RPMI8226 (cell line): ENCODE data around the gene C1orf94.
"Not testable (repeated sequence)": the region's sequence is repeated elsewhere in the genome, so short reads cannot be mapped to it uniquely, and the experiment has no call there.

Source experiments
- DNase-seq: peaks from one replicate; pipeline ENCODE4 v3.0.0-alpha.2; 2015

C1orf94 gene

DNA sequence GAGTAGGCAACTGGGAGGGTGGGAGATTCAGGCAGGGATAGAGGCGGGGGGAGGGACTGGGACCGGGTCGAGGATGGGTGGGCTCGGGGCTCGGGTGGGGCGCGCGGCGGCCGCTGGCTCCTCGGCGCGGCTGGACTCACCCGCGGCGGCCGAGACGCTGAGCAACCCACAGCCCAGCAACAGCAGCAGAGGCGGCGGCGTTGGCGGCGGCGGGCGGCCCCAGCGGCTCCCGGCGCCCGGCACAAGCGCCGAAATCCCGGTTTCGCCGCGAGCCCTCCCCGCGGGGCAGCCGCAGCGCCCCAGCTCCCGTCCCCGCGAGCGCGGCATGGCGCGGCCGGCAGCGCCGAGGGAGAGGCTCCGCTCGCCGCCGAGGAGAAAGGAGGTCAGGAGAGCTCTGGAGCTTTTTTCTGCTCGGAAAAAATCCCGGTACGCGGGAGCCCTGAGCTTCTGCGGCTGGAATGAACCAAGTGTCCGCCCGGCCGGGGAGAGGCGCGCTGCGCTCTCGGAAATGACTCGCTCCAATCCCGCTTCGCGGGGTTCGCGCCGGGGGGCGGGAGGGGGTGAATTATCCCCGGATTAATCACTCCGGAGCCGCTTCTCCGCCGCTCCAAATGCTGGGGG lies 11.8 kb upstream of the C1orf94 start, which contains the start of gene CSMD2:
Gene CSMD2, minus strand, starts transcription at position 460 of the 621 bp plus-strand sequence. Its CDS starts 133 bp downstream, at position 327.
- DNase-seq = peak; percentile 13

DNA sequence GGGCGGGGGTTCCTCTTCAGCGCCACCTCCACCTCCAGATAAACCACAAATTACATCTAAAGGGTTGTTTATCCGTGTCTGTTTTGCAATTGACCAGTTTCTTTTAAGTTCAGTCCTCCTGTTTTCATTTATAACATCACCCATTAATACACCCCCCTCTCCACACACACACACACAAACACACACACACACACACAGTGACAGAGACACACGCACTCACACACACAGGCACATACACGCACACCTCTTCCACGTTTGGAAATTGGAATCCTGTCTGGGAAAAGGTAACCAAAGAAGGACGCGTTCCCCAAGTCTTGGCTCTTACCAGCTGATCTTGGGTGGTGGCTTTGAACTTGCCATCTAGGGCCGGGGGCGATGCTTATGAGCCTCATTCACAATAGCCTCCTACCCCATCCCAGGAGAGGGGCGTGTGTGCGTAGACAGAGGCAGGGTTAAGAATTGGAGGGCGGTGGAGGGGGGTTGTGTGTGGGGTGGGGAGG lies 11.2 kb upstream of the C1orf94 start:
- no peak for DNase-seq

DNA sequence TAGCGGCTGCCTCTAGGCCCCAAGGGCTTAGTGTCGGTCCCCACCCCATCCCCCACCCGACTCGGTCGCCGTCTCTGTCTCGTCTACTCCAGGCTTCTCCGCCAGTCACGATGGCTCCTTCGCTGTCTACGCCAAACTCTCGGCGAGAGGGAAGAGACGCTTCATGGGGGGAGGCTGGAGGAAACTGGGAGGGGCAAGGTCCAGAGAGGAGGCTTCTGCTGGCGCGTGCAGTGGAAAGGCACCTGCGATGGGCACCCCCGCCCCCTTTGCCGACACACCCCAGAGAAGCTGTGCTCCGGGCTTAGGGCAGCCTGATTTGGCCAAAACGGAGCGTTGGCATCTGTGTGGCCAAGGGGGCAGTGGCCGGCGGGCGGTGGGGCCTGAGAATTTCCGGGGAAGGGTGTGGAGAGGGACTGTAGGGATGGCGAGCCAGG lies 10.5 kb upstream of the C1orf94 start:
- DNase-seq = no peak

DNA sequence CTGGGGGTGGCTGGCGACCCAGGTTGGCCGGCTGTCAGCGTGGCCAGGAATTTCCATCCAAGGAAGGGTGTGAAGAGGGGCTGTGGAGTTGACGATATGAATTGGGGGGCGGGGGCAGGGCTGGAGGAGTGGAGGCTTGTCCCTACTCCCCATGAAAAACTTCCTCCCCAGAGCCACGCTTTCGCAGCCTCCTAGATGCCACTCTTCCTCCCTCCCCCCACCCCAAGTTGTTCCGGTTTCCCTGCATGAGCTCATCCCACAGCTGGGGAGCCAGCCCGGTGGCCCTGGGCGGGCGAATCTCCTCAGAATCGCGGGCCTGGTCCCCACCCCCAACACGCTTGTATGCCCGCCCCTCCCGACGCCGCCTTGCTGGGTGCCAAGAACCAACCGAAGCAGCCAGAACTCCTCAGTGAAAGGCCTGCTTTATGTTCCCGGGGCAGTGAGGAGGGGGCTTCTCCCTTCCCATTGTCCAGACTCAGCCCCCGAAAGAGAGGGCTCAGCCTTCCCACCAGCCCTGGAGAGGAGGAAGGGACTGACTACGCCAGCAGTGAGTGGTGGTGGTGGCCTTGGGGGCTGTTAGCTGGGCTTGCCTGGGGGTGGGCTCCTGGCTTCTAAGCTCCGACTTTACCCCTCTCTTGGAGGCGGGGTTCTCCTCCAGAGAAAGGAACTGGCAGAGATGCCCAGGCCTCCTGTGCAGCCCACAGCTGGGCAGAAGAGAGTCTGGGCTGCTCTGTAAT lies 9.9 kb upstream of the C1orf94 start:
- DNase-seq = peak; percentile 18

DNA sequence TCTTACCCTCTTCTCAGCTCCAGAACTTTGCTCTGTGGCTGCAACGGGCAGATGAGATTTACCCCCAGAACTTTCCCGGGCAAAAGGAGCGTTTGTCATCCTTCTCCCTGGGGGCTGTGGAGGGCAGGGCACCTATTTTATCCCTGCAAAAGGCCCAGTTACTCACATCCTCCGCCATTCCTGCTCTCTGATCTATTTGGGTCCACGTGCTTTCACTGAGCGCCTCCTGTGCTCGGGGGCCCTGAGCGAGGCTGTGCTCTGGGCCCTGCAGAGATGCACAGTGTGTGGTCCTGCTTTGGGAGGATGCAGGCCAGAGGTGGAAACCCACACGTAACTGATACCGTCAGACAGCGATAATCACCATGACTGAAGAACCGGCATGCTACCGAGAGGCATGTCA lies 9.3 kb upstream of the C1orf94 start:
- no peak for DNase-seq

DNA sequence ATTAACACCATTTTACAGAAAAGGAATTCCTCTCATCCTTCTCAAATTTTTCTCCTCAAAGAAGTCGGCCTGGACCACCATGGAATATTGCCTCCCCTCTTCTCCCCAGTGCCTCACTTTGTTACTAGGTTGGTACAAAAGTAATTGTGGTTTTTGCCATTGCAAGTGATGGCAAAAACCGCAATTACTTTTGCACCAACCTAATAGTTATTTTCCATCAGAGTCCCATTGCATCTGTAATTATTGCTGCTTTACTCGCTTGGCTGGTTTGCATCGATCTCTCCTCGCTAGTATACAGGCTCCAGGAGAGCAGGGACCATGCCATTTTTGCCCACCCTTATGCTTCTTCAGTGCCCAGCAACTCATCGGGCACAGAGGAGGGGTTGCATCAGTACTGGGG lies 963 bp upstream of the C1orf94 start:
- no peak for DNase-seq

DNA sequence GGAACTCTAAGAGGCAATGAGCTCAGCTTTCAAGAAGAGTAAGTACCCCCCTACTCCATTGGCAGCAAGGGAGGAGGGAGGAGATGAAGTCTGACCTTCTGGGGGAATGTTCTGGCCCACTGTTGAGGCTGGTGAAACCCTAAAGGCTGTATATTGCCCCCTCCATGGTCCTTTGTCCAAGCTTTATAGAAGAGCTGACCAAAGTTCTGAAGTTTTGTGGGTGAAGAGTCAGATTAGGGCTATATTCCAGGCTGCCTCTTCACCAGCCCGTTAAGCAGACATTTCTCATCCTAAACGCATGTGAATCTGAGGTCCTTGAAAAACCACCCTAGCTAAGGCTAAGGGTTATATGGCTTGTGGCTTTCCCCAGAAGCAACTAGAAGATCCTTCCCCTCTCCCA lies 1.4 kb downstream of the C1orf94 start:
- DNase-seq = no peak

DNA sequence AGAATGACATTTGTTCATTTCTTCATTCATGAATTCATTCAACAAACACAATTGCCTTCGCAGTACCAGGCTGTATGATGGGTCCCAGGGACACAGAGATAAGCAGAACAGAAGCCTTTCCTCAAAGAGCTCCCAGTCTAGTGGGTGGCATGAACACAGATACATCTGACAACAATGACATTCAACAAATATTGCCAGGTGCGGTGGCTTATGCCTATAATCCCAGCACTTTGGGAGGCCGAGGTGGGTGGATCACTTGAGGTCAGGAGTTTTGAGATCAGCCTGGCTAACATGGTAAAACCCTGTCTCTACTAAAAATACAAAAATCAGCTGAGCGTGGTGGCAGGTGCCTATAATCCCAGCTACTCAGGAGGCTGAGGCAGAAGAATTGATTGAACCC lies 6.7 kb downstream of the C1orf94 start:
- DNase-seq = not testable (repeated sequence)

DNA sequence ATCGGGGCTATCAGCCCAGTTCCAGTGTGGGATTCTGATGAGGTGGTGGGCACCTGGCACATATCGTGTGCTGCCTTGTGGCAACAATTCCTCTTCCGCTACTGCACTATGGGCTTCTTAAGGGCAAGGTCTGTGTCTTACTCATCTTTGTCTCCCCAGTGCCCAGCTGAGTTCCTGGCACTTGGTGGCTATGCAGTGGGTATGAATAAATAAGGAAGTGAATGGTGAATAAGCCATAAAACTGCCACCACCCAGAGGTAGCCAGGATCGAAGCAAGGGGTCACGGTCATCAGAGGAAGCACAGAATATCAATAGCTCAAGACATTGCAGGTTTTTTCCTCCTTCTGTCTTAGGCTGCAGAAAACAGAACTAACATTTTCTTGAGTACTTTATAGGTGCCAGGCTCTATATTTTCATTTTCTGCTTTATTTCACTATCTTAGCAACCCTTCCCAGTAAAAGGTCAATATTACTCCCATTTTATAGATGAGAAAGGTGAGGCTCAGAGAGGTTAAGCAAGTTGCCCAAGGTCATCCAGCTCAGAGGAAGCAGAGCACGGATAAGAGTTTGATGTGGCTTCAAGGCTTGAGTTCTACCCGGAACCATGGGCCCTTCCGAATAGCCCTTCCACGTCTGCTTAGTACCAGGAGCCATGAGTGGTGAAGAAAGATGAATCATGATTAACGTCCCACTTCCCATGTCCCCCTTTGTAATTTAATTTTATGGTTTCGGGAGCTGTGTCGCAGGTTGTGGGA lies 10.2 kb downstream of the C1orf94 start:
- DNase-seq = no peak

DNA sequence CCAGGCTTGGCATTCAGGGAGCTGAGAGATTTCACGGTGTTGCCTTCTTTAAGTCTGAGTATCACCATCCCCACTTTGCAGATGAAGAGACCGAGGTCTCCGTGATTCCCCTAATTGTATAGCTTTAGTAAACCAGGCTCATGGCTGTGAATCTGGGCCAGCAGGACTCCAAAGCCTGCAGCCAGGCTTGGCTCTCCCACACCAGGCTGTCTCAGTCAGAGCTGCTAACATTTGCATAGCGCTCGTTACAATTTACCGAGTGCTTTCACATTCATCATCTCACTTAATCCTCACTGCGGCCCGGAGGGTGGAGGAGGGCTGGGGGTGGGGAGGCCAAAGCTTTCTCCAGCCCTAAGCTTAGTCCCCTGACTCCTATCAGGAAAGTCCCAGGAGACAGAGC lies 11.7 kb downstream of the C1orf94 start:
- DNase-seq = no peak

DNA sequence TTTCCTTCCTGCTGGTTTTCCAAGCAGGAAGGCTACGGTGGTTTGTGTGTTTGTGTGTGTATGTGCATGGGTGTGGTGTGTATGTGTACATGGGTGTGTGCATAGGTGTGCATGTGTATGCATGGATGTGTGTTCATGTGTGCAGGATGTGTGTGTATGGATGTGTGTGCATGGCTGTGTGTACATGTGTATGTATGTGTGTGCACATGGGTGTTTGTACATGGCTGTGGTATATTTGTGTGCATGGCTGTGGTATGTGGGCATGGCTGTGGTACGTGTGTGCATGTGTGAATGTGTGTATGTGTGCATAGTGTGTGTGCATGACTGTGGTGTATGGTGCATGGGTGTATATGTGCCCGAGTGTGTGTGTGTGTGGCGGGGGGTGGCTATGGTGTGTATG lies 12.3 kb downstream of the C1orf94 start:
- no peak for DNase-seq

DNA sequence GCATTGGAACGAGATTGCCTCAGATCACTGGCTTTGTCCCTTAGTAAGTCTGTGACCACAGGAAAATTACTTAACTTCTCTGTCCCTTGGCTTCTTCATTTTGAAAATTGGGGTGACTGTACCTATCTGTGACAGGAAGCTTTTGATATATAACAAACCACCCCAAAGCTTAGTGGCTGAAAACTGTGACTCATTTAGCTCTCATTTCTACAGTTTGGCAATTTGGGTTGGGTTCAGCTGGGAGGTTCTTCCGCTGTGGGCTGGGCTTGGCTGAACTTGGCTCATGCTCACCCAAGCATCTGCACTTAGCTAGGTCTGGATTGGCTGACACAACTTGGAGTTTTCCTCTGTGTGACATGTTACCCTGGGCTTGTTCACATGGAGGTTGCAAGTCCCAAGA lies 14.0 kb downstream of the C1orf94 start:
- DNase-seq = no peak

DNA sequence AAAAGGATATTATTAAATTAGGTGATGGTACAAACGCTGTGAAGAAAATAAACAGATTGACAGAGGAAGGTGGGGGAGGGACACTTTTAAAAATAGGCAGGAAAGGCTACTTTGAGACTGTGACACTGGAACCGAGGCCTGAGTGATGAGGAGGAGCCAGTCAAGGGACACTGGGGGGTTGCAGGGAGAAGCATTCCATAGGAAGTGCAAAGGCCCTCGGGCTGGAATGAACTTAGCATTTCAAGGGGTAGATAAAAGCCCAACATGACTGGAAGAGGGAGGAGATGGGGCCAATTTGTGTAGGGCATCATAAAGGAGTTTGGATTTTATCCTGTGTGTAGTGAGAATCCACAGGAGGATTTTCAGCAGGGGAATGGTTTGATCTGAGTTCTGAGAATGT lies 15.9 kb downstream of the C1orf94 start:
- no peak for DNase-seq

DNA sequence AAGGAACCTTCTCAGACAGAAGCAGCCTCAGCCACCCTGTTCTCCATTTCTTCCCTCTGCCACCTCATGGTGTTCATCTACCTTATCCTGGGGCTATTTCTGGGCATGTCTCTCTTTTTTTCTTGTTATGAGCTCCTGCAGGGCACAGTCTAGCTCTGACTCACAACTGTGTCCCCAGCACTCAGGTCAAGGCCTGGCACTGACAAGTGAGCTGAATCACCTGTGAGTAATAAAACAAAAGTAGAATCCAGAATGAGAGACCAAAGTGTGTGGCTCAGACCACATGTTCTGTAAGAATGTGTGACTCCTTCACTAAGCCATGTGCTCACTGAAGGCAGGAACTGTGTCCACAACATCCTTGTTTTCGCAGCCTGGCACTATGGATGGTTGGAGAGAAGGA lies 23.2 kb downstream of the C1orf94 start:
- DNase-seq = no peak

DNA sequence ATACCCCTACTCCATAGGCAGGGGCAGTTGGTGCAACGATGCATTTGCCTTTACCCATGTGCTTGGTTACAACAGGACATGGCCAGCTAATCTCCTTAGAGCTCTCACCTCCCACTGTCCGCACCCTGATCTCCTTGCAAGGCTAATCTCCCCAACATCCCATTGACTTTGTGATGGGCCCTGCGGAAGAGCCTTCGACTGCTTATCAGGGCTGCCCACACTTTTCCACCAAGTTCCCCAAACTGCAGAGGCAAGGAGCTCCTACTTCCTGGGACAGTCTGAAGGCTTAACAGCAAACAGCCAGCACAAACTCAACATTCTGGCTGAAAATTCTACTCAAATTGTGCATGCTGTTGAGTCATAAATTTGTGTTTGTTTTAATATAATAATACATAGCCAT lies 36.0 kb downstream of the C1orf94 start:
- DNase-seq = no peak

DNA sequence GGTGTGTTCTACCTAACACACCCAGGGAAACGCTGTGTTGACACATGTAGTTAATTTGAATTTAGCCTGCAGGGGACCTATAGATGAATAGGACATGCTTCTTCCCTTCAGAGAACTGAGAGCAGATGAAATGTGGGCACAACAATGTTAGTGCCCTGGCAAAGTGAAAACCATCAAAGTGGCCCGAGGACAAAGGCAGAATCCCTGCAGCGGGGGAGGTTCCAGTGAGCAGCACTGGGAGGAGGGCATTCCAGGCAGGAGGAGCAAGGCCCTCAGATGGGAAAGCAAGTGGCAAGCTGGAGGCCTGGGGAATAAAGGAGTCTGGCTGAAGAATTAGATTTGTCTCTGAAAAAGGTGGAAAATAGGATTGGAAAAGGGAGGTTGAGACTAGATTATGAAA lies 37.2 kb downstream of the C1orf94 start:
- no peak for DNase-seq

DNA sequence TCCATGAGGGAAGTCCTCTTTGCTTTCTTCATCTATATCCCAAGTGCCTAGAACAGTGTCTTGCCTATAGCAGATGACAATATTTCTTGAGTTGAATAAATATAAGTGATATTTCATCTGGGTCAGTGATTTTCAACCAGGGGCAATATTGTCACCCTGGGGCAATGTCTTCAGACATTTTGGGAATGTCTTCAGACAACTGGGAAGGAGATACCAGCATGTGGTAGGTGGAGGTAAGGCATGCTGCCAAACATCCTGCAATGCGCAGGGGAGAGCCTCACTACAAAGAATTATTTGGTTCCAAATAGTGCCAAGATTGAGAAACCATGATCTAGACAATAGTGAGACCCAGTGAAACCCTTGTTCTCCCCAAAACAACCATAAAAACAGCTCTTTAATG lies 54.7 kb downstream of the C1orf94 start:
- no peak for DNase-seq

DNA sequence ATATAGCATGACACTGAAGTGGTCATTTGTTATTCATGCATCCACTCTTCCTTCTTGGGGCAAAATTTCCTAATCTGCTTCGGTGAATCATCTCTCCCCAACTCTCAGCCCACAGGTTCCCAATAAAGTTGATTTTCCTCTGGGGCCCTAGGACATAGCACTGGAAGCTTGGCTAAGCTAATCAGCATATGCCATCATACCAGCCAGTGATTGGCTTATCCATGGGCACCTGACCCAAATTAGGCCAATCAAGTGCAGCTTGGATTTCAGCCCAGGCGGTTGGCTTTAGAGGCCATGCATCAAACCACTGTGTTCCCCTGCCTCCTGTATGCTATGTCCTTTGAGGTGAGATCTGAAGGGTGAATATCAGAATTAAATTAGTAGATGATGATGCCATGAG lies 58.9 kb downstream of the C1orf94 start:
- no peak for DNase-seq

DNA sequence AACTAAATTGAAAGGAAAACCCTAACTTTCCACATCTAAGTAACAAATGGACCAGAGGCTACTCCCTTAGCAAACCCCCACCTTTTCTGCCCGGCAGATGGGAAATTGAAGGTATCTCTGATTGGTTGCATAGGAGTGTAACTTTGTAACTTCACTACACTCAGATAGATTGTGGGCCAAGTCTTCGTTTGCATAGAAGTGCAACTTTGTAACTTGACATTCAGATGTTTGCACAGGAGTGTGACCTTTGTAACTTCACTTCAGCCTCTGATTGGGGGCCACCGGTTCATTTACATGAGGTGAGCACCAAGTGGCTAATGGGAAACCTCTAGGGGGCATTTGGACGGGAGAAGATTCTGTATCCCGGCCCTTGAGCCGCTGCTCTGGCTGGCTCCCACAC lies 59.4 kb downstream of the C1orf94 start:
- no peak for DNase-seq

DNA sequence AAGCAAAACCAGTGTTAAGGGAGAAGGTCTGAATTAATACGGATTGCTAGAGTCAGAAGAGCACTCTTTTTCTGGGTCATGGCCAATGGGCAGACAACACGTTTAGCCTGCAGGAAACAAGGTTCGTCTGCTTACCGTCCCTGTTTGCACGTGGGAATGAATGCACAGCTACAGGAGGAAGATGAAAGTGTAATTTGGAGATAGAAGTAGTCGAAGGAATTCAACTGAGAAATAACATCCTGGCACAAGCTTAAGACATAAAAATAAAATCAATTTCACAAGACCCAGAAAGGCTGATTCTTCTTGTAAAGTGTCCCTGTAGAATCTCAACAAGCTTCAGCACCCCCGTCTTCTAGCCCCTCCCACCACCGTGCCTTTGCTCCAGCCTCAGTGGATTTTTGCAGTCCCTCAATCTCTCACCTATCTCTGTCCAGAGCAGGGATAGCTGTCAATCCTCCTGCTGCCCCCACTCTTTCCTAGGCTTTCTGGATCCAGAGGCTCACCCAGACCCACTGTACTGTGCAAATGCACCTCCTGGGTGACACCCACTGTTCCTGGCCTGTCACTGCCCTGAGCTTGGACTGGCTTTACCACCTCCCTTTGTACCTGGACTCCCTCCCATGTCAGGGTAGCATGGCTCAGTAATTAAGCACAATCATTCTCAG lies 60.6 kb downstream of the C1orf94 start:
- DNase-seq = no peak

DNA sequence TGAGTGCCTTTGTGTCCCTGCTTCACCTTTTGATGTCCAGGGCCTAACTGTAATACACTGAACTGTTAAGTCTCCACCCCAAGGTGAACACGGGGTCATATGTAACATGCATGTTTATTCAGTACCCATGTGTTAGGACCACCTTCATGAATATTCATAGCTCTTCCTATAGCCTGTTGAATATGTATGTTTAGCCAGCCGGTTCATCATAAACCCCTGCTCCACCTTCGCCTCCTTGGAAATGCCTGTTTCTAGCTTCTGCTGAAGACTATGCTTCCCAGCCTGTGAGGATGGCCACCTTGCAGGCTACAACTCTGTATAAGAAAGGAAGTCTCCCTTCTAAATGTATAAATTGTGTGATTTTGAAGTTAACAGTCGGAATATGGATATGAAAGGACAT lies 69.3 kb downstream of the C1orf94 start:
- DNase-seq = no peak

DNA sequence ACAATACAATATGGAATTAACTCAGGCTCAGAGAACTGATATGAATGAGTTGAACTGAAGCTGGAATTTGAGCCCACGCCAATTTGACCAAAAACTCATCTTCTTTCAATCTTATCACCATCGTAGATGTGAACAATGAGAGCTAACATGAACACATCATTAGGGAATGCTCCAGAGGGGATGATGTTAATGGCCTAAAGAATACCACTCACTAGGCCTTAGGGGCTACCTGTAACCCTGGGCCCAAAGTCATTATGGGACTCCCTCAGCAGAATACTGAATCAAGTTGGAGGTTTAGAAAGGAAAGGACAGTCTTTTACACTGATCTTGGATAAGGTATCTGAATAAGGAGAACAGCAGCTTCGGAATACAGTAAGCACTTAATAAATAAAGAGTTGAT lies 73.6 kb downstream of the C1orf94 start:
- no peak for DNase-seq
